Pancreas (tissue), 10 donors: ENCODE data around the gene SLC7A6. TPM values are rescaled to one million over a fixed set of nuclear protein-coding genes. Genes with fewer than 3 reads are reported as not detected.

ENCODE experiments used
- ATAC-seq, 4 donors: fragments of 200-7000 bp; cut with Tn5 transposase; one replicate each; pipeline versions ENCODE4 v1.8.0 to v1.9.1; 2020; ENCODE audit warnings: mild to moderate bottlenecking in 4 of 4, moderate library complexity in 4 of 4
- DNase-seq, 6 donors: peaks; one replicate each; pipeline ENCODE4 v3.0.0-alpha.2; 2020
- FAIRE-seq: peaks from 2 replicates; lab custom pipeline; 2012; peaks lifted over from hg19 to GRCh38; lab: Jason Lieb, UNC
- H3K27ac ChIP-seq, 4 donors: fragments of 200-600 bp; sonication (generic); 1 replicate in 3 of 4; 2 replicates in 1 of 4; pipeline versions ENCODE4 v1.5.0 to v1.8.0; 2020
- H3K27me3 ChIP-seq, 4 donors: fragments of 200-600 bp; one replicate each; pipeline ENCODE4 v1.8.0; 2021
- H3K36me3 ChIP-seq, 3 donors: fragments of 200-600 bp; sonication (generic) in 1 of 3; one replicate each; pipeline versions ENCODE4 v1.5.0 to v1.8.0; 2020 to 2021
- H3K4me1 ChIP-seq, 3 donors: fragments of 200-600 bp; one replicate each; pipeline ENCODE4 v1.8.0; 2021
- H3K4me3 ChIP-seq, 4 donors: fragments of 200-600 bp; sonication (generic) in 2 of 4; one replicate each; pipeline versions ENCODE4 v1.5.0 to v1.8.0; 2020 to 2021
- H3K9me3 ChIP-seq, 4 donors: fragments of 200-600 bp; one replicate each; pipeline ENCODE4 v1.8.0; 2021
- CTCF ChIP-seq, 4 donors: fragments of 200-600 bp; sonication (generic) in 3 of 4; IDR thresholded peaks; one replicate each; pipeline versions ENCODE4 v1.5.0 to v1.8.0; 2021; ENCODE audit warnings: antibody characterized with exemption in 4 of 4
- WGBS, 2 donors: extraction: QIAGEN DNeasy Blood & Tissue Kit; methylation state at CpG; one replicate each; pipeline ENCODE4 v1.1.7; 2013; 5-methylcytosine and 5-hydroxymethylcytosine counted together
- intact Hi-C, 3 donors: fragments of 100-400 bp; cut with DNase I; formaldehyde crosslinking; loops; one replicate each; pipeline versions ENCODE4 v1.11.1 to v1.14.2; 2022
- polyA plus RNA-seq, 2 donors: library from polyadenylated mRNA; stranded (reverse); fragments of 200-250 nt; gene quantifications; one replicate each; pipeline ENCODE4 v1.2.3, GENCODE V29; 2013
- total RNA-seq, 6 donors: library from RNA; stranded (reverse); fragmentation: NEBNext Ultra II Directional in 4 of 6; extraction: Animal tissue kit (Norgen Biotek cat#: 25700) in 4 of 6; gene quantifications; one replicate each; pipeline versions ENCODE4 v1.2.1 to v1.2.4, GENCODE V29; 2021 to 2023
- donor health status: healthy with polysubstance abuse.
- donor health status: DM: no; HTN: no; CAD: no; lungs with moderate emphysema.
- donor health status: DM: no; HTN: no; CAD: no.
- donor health status: control.
- donor health status: control.
- donor health status: Bipolar disorder and iron deficiency.
- donor health status: DM: yes; HTN: yes; CAD: no.
- donor health status: DM: no; HTN: no; CAD: no.
- donor health status: DM: no; HTN: no; CAD: no.
- donor health status: DM: yes; HTN: yes; CAD: no.

Gene SLC7A6
- total and polyA plus RNA-seq, 8 donors: 3.1 to 8.7 (median 5.4) TPM

GRCh38 chr16:68259007-68259825 is 5.1 kb upstream of the SLC7A6 start:
- Histone ChIP-seq H3K36me3 (no peaks in the 10 kb centered on the region), H3K4me3 (no peak overlapping the region), H3K27me3 (no peaks in the 10 kb centered on the region), H3K27ac (no peak overlapping the region), H3K9me3 (no peaks in the 10 kb centered on the region), H3K4me1 (no peaks in the 10 kb centered on the region)
- DNase-seq: no peak
- no peak for ATAC-seq
- 88 to 91% methylated on average over 27 of the region's 27 CpGs for WGBS, 2 donors
- no peak for FAIRE-seq
- no peak for TF ChIP-seq CTCF (IDR thresholded peaks at IDR 0.05)
- intact Hi-C loops: loop anchor here in 1 of 3 donors (5.0 kb wide), 1 partner anchor 68 kb away; no protein-coding TSS in a partner anchor

- H3K27me3 ChIP-seq: no peaks in the 10 kb centered on the region
- H3K4me1 ChIP-seq: peaks cover 0 to 7% (median 4%) of the 10 kb centered on the region in 3 donors
- WGBS, 2 donors: 36 to 48% methylated on average over 9 to 11 of the region's 11 CpGs
- intact Hi-C loops: loop anchor here in 1 of 3 donors (5.0 kb wide), 1 partner anchor 64 kb away; no protein-coding TSS in a partner anchor
- H3K4me3 ChIP-seq: peak overlapping the region; percentile 72 to 89 (median 82)
- no peaks in the 10 kb centered on the region for H3K9me3 ChIP-seq
- peak in 1 of 4 donors; percentile 61 for TF ChIP-seq CTCF (IDR thresholded peaks at IDR 0.05)
- ATAC-seq (no peak), DNase-seq (no peak), FAIRE-seq (no peak)
- H3K27ac ChIP-seq: peak overlapping the region; percentile 36 to 80 (median 66)
- no peaks in the 10 kb centered on the region for H3K36me3 ChIP-seq
These were observed 683 bp upstream of the SLC7A6 start for GRCh38 chr16:68263559-68264127.

- TF ChIP-seq CTCF (IDR thresholded peaks at IDR 0.05): no peak
- intact Hi-C loops: no loop called here
- H3K27me3 ChIP-seq: no peaks in the 10 kb centered on the region
- H3K4me1 ChIP-seq: peaks cover 0 to 7% (median 4%) of the 10 kb centered on the region in 3 donors
- H3K4me3 ChIP-seq: peak overlapping the region; percentile 72 to 89 (median 82)
- no peaks in the 10 kb centered on the region for H3K9me3 ChIP-seq
- ATAC-seq: peak; percentile 18 to 49 (median 36)
- H3K27ac ChIP-seq: peak overlapping the region; percentile 22 to 80 (median 66)
- DNase-seq: no peak
- no peaks in the 10 kb centered on the region for H3K36me3 ChIP-seq
- FAIRE-seq: no peak
- WGBS, 2 donors: 18 to 21% methylated on average over 23 of the region's 23 CpGs
These were observed 973 bp downstream of the SLC7A6 start for GRCh38 chr16:68265078-68265920.

GRCh38 chr16:68267612-68268405 is 3.5 kb downstream of the SLC7A6 start:
- no peak for FAIRE-seq
- Histone ChIP-seq H3K27me3 (no peaks in the 10 kb centered on the region), H3K4me1 (peaks cover 0 to 13% (median 4%) of the 10 kb centered on the region in 3 donors), H3K27ac (no peak overlapping the region), H3K4me3 (no peak overlapping the region), H3K36me3 (no peaks in the 10 kb centered on the region), H3K9me3 (no peaks in the 10 kb centered on the region)
- WGBS, 2 donors: 71 to 77% methylated on average over 6 of the region's 6 CpGs
- no peak for TF ChIP-seq CTCF (IDR thresholded peaks at IDR 0.05)
- ATAC-seq: no peak
- no peak for DNase-seq
- intact Hi-C loops: no loop called here
